ENCODE data around the gene TMEM39A.

Gene TMEM39A, protein sequence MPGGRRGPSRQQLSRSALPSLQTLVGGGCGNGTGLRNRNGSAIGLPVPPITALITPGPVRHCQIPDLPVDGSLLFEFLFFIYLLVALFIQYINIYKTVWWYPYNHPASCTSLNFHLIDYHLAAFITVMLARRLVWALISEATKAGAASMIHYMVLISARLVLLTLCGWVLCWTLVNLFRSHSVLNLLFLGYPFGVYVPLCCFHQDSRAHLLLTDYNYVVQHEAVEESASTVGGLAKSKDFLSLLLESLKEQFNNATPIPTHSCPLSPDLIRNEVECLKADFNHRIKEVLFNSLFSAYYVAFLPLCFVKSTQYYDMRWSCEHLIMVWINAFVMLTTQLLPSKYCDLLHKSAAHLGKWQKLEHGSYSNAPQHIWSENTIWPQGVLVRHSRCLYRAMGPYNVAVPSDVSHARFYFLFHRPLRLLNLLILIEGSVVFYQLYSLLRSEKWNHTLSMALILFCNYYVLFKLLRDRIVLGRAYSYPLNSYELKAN

GRCh38 chr3:119463171-119464169, at the start of gene TMEM39A:
TMEM39A (minus strand) TSS chr3:119463615; CDS start chr3:119462074, 1,541 bp downstream.
- peak; percentile 97 to 99 for DNase-seq

DNA sequence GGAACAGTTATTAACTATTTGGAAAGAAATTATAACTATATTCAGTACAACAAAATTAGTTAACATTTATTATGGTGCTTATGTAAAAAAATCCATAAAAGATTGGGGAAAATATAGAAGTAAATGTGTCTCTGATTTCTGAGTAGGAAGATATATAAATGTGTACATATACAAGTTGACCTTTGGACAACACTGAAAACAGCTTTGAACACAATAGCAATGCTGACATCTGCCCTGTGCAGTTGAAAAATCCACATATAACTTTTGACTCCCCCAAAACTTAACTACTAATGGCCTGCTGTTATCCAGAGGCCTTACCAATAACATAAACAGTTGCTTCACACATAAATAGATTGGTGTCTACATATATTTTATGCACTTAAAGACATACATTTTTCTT, 47.3 kb upstream of the TMEM39A start:
- DNase-seq: no peak

GRCh38 chr3:119508172-119508845, 44.9 kb upstream of the TMEM39A start:
- DNase-seq: no peak

GRCh38 chr3:119507404-119507803, 44.0 kb upstream of the TMEM39A start:
- DNase-seq: no peak

DNA sequence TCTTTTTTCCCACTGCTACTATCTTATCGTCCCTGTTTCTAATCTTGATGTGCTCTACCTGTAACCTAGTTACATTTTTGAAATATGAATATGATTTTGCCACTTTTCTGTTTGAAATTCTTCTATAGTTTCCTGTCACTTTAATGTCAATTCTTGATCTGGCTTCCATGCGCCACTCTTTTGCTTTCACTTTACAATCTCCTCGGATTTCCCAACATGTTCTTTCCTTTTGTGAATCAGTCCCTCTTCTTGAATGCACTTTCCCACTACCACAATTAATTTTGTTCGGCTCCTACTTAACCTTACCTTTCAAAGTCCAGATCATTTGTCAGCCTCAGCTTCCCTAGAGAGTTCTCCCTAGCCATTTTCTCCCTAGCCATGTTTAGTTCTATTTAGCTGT, 43.2 kb upstream of the TMEM39A start:
- no peak for DNase-seq

- DNase-seq: no peak
These were observed 37.5 kb upstream of the TMEM39A start for GRCh38 chr3:119500901-119501300.

- no peak for DNase-seq
These were observed 36.9 kb upstream of the TMEM39A start for GRCh38 chr3:119500265-119500664.

DNA sequence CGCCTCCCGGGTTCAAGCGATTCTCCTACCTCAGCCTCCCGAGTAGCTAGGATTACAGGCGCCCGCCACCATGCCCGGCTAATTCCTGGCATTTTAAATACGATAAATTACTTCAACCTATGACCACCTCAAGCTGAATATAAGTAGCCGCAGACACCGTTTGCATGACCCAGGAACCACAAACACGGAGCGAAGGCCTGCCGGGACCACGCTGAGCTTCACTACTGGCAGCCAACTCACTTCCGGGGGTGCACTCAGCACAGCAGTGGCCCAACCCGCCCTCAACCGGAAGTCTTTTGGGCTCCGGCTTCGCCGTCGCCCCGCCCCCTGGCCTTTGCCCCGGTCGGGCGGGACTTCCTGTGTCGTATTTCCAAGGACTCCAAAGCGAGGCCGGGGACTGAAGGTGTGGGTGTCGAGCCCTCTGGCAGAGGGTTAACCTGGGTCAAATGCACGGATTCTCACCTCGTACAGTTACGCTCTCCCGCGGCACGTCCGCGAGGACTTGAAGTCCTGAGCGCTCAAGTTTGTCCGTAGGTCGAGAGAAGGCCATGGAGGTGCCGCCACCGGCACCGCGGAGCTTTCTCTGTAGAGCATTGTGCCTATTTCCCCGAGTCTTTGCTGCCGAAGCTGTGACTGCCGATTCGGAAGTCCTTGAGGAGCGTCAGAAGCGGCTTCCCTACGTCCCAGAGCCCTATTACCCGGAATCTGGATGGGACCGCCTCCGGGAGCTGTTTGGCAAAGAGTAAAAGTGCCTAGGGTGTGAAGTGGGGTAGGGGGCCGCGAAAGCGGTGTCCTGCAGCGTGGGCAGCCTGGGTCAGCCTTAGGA, 35.0 kb upstream of the TMEM39A start, which contains the start of gene TIMMDC1:
Gene TIMMDC1 (plus strand): TSS at position 362 of the 826 bp plus-strand sequence. CDS start 187 bp downstream, at position 549.
- DNase-seq: peak; percentile 92 to 95

- DNase-seq: no peak
These were observed 34.4 kb upstream of the TMEM39A start for GRCh38 chr3:119497820-119498185.

GRCh38 chr3:119494597-119494996, 31.2 kb upstream of the TMEM39A start:
- no peak for DNase-seq

GRCh38 chr3:119492810-119493209, 29.4 kb upstream of the TMEM39A start:
- no peak for DNase-seq

- no peak for DNase-seq
These were observed 28.7 kb upstream of the TMEM39A start for GRCh38 chr3:119492128-119492527.

DNA sequence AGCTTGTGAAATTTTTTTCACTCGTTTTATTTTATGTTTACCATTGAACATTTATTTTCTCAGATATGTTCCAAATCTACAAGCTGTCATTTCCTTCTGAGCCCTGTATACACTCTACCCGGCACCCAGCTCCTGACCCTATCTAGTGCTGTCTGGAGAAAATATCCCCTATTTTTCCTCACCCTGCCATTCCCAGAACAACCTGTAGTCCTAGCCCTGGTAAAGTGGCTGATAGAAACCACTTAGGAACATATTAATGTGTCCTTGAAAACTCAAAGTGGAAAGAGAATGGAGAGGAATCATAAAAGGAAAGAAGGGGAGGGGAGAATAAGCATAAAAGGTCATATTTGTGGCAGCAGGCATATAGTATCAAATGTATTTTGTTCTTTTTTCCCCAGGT, 26.7 kb upstream of the TMEM39A start:
- DNase-seq: no peak

DNA sequence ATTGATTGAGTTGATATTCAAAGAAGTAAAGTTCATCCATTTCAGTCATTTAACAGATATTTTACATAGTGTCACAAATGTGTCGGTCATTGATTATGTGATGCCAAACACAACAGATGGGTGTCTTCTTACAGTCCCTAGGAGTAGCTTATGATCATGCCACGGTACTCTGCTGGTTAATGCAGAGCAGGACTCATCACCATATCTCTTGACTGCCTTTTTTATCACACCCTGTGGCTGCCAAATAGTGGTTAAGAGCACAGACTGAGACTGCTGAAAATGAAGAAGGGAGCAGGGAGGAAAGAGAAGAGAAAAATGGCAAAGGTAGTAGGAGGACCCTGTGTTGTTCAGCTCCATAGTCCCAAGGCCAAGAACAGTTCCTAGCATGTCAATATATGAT, 22.1 kb upstream of the TMEM39A start:
- no peak for DNase-seq

- no peak for DNase-seq
These were observed 19.7 kb upstream of the TMEM39A start for GRCh38 chr3:119483101-119483500.

GRCh38 chr3:119481079-119481478, 17.7 kb upstream of the TMEM39A start:
- DNase-seq: no peak

DNA sequence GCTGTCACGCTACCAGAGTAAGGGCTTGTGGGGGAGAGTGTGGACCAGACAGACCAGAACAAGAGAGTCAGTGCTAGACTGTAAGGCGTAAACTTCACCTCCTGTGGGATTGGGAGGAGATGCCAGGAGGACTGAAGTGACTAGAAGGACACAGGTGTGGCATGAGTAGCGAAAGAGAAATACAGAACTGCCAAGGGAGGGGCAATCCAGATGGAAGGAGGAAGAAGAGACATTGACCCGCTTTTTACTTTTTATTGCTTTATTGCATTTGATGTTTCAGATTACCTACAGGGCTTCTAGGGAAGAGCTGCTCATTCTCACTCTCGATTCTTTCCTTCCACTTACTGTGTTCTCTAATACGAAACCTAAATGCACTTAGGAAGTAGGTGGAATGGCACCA, 7.5 kb upstream of the TMEM39A start:
- DNase-seq: no peak

DNA sequence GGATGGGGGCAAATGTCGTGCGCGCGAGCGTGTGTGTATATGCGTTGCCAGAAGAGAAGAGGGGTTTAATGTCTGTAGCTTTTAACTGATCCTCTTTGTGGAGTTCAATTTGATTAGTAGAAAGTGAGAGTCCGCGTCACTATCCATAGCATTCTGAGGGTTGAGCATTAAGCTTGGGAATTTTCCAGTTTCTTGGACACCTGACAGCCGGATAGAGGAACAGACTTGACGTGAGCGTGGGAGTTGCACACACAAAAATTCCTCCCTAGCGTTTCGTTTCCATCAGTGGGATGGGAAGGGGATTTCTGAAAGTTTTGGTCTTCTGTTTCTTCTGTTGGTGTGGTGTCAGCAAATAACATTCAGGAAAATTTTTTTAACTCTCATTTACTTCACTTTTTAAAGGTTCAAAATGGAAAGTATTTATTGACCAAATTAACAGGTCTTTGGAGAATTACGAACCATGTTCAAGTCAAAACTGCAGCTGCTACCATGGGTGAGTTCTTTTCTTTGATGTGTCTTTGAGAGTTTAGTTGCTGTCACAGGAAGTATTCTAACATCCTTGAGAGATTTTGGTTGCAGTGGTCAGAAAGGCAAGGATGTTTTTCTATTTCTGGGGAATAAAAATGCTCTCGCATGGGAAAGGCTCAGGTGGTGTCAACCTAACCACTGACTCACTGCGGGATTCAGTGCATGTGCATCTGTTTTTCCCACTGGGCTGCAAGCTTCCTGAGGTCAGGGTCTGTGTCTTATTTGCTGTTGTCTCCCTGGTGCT, 6.2 kb upstream of the TMEM39A start:
- no peak for DNase-seq

DNA sequence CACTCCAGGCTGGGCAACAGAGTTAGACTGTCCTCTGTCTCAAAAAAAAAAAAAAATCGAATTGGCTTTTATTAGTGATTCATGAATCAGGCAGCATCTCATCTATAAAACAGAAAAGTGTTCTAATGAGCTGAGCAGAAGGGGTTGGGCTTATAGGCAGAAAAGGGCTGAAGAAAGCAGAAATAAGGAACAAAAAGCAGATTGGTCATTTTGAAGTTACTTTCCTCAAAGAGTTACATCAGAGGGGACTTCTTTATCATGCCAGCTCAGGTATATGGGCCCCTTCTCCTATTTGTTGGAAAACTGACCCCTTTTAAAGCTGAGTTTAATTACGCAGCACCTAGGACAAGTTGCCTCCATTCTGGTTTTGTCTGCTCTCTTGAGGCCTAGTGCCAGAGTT, 4.6 kb upstream of the TMEM39A start:
- DNase-seq: no peak

GRCh38 chr3:119457246-119457645, 6.2 kb downstream of the TMEM39A start:
- DNase-seq: no peak

DNA sequence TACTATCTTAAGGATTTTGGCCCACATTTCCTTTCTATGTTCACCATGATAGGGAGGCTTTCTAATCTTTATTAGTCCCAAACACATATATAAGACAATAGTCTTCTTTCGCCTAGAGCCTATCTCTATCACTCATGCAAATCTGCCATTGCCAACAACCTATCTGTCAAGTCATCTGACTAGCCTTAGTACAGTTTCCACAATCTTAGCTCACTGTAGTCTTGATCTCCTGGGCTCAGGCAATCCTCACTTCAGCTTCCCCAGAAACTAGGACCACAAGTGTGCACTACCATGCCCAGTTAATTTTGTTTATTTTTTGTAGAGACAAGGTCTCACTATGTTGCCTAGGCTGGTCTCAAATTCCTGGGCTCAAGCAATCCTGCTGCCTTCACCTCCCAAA, 6.9 kb downstream of the TMEM39A start:
- DNase-seq: no peak
